ENCODE data around the gene AGAP1.
A peak's percentile ranks its signal among the peaks of the same experiment; 100 is the strongest.

The AGAP1 gene

DNA sequence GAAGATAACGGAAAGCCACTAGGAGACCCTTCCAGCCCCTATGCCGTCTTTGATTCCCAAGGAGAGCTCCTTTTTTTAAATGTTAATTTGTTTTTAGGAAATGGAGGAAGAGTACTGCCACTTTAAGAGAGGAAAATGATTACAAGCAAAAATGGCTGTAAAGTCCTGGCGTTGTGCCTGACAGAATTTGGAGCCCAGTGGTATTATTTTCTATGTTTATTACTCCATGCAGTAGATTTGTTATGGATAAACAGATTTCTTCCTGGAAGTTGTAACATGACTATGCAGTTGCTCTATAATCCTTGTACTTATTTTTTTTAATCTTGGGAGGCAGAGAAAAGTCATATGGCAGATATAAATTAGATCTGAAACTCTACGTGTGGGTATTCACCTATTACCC is 533.0 kb downstream of the AGAP1 start:
- DNase-seq: no peak

DNA sequence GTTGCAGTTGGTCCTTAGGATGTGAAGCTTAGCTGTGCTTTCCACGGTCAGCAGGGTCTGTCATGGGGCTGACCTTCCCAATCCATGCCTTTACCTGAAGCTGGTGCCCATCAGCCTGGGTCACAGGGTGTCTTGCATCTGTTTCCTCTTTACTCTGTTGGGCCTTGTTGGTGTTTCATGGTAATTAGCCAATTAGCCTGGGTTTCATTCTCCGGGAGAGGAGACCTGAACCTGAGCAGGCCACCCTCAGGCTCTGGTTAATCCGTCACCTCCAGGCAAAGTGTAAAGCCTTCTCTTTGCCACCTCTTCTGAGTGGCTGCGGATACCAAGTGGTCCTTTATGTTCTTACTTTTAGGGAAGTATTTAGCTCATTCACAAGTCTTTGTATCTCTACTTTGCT is 534.2 kb downstream of the AGAP1 start:
- DNase-seq: no peak

DNA sequence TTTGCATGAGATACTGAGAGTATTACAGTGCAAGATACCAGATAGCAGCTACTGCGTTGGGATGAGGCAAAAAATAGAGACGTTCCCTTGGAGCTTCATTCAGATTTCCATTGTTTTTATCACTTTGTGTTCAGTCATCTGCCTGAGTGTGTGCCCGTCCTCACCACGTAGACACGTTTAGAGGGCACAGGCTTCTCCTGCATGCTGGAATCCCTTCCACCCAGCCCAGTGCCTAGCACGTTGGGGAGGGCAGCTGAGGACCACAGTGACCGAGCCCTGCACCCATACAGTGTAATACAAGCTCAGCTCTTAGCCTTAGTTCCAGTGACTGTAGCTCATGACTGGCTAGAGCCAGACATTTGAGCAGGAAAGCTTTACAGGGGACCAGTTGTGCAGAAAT is 539.6 kb downstream of the AGAP1 start:
- DNase-seq: no peak

DNA sequence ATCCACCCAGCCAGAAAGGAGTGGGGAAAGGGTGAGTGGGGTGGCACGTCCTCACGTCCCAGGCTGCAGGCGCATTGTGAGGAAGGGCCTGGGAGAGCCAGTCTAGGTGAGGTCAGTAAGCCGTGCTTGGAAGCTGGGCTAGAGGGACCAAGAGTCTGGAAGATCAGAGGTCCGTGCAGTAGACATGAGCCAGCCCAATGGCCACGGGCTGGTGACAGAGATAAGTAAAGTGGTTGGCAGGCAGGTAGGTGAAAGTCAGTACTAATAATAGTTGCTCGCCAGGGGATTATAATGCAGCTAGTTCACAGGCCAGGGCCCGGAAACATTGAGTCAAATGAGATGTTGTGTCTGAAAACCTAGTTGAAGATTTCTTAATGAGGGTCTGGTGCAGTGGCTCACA is 541.1 kb downstream of the AGAP1 start:
- DNase-seq: no peak

DNA sequence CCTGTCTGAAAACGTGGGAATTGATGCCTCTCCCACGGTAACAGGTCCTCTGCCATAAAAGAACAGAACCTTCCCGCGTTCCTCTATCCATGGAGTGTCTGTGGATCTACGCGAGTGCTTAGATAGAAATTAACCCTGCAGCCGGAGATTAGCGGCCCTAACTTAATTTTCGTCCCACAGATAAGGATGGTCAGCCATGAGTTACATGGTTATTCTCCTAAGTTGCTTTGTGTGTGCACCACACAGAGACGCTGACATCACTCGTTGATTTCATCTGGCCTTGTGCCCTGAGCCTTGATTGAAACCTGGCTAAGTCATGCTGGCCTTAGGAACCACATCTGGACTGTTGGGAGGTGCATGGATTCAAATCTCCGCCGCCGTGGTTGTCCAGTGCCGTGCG is 542.2 kb downstream of the AGAP1 start:
- DNase-seq: no peak

DNA sequence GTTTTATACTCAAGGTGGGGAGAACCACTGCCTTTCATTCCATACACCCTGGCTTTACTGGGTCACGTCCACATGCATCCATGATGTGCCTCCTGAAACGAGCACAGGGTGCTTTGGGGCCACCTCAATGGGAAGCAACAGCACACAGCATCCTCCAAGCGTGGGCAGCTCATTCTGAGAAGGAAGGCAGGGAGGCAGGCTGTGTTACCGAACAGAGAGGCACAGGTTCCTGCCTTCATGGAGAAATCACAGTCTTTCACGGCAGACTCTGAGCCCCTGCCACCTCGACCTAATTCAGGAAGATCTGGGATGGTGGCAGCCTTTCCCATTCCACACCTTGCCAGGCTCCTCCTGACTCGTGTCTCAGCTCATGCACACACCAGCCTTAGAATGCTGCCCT is 544.3 kb downstream of the AGAP1 start:
- no peak for DNase-seq

DNA sequence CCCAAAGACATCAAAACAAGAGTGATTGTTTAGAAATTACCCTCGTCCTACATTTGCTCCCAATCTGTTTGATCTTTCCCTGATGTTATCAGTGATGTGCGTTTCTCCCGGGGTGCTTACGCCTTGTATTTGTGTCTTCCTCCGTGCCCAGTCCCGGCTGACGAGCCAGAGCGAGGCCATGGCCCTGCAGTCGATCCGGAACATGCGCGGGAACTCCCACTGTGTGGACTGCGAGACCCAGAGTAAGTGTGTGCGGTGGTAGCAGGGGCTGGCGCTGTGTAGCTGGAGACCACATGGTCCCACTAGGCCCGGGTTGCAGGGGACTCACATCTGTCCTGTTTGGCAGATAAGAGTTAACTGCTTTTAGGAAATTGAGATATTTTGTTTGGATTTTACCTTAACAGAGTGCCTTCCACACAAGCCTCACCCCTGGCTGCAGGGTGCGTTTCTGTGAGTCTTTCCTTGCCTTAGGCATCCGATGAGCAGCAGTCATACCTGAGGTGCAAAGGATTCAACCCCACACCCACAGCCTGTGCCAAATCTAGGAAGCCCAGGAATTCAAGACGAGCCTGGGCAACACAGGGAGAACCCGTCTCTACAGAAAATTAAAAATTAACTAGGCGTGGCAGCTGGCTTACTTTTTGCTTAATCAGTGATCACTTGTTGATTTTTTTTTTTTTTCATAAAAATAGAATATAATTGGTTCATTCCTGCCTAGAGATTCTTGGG is 546.9 kb downstream of the AGAP1 start:
- no peak for DNase-seq

DNA sequence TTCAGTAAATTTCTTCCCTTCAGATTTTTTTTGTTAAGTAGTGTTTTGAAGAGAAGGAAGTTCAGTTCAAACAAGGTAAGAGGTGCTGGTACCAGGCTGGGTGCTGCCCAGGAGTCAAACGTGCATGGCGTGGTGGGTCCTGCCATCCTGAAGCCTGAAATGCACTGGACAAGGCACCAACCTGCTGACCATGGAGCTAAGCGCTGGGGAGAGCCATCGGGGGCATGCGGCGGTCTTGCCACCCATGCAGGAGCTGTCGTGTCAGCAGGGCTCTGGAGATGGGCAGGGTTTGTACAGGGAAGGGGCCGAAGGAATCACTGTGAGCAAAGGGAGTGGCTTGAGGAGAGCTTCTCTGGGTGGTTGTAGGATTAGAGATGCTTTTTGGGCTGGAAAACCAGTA is 547.8 kb downstream of the AGAP1 start:
- no peak for DNase-seq

DNA sequence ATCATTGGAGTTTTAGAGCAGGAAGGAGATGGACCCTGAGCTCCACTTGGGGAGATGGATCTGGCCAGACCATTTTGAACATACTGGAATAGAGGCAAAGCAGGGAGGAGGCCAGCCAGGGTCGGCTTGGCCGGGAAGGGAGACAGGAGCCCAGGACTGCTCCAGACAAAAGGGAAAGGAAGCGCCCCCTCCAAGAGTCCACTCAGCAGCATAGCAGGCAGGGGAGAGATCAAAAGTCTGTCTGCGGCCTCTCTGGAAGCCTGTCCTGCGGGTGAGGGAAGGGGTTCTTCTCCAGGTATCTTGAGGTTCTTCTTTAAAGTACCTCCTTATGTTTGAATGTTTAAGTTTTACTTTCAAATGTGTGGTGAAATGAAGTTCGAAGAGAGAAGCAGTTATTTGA is 548.2 kb downstream of the AGAP1 start:
- DNase-seq: no peak

DNA sequence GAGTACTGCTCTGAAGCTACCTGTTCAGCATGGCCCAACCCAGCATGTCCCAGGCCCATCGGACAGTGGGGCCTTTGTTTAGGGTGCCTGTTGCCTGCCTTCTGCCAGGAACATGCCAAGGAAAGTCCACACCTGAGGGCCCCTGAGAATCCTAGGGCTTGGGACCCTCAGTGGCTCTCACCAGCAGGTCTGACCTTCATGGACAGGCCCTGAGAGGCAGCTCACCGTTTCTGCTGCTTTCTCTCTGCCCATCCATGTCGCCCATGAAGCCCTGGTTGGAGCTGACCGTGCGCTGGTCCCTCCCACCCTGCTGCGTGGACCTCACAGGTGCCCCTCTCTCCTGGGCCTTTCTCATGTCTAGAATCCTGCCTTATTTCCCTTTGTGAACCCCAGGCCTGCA is 550.3 kb downstream of the AGAP1 start:
- DNase-seq: no peak

DNA sequence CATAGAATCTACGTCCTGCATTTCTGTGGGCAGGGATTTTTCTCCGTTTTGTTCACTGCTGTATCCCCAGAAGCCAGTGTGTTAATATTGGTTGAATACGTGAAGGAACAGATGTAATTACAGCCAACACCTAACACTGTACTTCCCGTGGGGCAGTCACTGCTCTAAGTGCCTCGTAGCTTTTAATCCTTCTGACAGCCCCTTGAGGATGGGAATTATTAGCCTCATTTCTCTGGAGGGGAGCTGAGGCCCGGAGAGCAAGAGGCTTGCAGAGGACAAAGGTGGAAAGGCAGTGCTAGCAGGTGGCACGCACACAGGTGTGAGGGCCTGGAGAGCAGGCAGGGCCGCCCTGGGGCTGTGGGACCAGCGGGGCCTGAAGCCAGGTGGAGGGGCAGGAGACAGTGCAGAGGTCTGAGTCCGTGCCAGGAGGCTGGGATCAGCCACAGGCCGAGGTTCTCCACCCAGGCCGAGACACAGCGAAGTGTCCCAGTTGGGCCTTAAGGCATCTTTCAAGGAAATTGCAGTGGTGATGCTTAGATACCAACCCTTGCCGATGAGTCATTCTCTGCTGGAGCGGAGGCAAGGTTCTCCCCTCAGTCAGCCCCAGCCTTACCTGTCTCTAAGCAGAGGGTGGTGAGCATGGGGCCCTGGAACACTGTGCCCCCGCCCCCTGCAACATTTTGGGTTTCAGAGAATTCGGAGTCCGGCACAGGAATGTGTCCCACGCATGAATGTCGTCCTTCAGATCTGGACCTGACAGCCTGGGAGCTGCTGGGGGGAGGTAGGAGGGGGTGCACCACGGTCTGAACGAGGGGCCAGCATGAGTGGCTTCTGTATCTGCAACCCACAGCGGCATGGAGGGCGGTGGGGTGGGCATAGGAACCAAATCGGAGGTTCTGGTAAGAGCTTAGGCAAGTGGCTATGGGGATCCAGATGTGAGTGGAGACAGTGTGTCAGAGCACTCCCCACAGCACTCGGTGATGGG is 551.7 kb downstream of the AGAP1 start:
- no peak for DNase-seq

DNA sequence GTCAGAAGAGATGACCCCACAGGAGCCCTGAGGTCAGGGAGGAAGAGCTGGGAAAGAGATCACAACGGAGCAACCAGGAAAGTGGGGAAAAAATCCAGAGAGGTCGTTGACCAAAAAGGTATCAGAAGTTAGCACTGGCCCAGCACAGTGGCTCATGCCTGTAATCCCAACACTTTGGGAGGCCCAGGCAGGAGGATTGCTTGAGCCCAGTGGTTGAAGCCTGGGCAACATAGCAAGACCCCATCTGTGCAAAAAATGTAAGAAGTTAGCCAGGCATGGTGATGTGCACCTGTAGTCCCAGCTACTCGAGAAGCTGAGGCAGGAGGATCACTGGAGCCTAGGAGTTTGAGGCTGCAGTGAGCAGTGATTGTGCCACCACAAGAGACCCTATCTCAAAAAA is 552.9 kb downstream of the AGAP1 start:
- DNase-seq: no peak

DNA sequence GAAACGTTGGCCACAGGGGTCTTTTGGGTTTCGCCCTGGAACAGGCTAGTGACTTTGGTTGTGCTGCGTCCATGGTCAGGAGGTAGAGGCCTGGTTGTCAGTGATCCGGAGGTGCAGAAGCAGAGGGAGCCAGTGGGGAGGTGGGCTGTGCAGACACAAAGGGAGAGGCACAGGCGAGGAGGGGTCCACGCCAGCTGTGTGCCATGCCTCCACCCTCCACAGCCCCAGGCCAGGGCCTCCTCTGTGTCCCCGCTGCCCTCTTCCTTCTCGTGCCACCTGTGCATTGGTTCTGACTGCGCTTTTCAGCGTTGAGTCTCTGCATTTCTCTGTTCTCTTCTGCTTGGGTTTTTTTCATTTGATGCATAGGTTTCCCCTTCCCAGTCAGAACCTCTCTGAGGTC is 553.3 kb downstream of the AGAP1 start:
- DNase-seq: no peak

DNA sequence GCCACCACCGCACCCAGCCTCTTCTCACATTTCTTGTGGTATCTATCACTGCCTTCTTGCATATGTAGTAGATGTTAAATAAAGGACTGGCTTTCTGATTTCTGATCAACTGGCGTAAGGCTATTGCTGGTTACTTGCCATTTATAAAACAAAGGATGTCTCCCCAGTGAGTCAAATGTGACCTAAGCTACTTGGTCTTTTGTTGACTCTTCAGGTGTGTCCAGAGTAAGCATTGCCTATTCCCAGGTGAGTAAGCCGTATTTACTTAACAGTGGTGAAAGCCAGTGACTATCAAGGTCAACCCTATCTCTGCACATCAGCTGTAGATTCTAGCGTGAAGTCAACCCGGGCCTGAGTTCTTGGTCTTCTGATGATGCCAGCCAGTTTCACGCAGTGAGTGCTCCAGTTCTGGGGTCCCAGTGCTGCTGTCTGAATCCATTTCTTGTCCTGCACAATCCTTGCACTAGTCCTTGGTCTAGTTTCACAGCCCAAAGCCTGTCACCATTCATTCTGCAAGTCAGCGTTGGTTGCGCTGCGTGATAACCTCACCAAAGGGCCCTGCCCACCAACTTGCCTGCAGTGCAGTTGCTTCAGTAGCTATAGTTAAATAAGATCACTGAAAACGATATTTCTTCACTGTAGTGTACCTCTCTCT is 554.2 kb downstream of the AGAP1 start:
- DNase-seq: no peak

DNA sequence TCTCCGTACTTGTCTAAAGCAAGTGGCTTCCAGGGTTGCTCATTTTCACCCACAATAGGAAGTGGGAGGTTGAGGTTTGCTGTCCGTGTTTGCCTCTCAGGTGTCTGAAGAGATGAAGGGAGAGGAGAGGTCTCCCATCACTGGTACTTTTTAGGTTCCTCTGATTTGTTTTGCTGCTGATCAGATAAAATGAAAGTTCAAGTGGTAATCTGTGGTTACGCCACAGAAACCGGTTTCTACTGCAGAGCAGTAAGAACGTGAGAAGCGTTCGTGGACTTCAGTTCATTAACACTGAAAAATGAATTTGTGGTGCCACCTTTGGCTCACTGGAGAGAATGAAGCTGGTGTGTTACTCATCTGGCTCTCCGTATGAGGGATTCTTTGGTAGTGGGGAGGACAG is 556.1 kb downstream of the AGAP1 start:
- no peak for DNase-seq

DNA sequence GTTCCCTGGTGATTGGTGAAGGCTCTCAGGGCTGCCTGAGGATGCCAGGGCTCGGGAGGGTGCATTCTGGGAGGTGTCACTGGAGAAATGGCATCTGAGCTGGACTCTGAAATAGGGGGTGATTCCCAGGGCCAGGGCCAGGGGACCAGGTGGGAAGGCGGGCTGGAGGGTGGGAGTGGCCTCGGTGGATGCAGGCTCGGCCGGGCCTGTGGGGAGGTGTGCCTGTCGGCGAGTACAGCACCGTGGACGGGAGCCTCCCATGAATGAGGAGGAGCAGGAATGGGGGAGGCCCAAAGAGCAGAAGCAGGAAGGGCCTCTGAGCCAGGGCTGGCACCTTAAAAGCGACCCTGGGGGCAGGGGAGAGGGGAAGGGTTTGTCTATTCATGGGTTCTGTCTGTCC is 557.5 kb downstream of the AGAP1 start:
- DNase-seq: no peak

DNA sequence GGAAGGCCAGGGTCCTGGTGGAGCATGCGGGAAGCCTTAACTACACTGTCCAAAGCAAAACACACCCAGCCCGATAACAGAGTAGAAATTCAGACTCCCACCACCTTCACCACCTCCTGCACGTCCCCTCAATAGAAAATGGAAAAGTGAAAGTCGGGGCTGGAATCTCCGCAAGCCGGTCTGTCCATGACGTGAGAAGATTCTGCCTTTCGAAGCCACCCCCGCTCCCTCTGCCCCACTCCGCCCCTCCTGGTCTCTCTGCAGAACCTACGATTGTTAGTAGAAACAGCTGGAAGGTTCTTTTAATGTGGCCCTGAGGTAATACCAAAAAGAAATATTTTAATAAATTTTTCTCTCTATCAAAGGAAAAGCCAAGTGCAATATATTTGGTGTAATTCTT is 558.0 kb downstream of the AGAP1 start:
- no peak for DNase-seq

DNA sequence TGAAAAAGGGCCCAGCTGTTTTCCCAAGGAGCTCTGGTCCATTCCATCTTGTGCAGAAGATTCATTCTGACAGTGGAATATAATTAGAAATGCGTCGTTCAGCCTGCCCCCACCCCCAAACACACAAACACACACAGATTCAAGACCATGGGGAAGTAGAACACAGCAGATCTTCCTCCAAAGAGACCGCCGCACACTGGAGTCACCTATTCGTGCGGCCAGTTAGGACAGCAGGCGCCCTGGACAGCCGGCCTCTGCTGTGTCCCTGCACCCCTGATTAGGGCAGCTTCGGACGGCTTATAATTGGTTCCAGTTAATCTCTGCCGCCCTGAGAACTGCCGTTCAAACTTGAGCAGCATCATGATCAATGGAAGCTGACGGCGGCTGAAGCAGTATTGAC is 558.4 kb downstream of the AGAP1 start:
- no peak for DNase-seq

DNA sequence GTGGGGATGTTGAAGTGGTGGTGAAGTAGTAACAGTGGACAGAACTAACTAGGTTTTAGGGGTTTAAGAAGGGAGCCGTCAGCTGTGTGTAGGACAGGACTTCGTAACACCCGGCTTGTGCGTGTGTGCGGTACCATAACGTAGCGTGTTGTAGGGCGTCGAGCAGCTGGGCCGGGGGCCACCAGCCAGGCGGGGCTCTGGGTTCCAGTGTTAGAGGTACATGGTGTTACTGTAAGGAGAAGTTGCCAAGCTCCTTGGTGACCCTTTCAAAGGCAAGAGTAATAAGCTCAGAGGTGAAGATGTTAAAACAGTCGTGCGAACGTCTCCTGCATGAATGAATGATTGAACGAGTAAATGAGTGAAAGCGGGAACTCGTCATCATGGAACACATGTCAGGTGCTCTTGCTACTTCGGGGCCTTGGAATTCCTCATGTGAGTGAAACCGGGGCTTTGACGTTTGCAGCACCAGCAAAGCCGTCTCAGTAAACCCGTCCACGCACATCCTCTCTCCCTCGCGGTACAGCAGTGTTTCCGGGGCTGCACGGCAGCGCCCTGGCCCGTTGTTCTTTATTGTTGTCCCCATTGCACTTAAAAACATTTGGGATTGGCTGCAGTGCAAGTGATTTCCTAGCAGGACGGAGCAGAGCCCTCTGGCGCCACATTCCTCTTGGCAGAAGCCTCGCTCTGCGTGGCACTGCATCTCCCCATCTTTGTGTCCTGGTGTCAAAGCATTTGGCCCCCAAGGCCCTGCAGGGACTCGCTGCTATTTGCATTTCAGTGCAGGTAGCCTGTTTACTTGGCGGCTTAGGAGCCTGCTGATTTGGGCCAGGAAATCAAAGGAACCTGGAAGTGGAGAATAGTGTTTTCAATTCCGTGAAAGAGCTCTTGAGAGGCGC is 559.3 kb downstream of the AGAP1 start:
- DNase-seq: no peak

DNA sequence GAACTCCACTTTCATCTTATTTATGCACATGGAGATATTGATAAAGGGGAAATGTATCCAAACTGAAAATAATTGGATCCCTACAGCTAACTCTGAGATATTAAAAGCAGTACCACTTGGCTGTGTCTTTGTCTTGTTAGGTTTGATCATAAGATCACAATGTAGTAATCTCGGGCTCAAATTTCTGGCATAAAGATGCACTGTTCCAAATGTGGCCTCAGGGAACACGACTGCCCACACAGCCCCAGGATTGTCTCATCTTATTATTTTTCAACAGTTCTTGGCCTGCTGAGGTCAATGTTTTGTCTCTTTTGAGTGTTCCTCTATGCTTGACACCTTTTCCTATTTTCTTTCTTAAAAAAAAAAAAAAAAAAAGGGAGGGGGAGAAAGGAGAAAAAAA is 560.3 kb downstream of the AGAP1 start:
- DNase-seq: no peak

DNA sequence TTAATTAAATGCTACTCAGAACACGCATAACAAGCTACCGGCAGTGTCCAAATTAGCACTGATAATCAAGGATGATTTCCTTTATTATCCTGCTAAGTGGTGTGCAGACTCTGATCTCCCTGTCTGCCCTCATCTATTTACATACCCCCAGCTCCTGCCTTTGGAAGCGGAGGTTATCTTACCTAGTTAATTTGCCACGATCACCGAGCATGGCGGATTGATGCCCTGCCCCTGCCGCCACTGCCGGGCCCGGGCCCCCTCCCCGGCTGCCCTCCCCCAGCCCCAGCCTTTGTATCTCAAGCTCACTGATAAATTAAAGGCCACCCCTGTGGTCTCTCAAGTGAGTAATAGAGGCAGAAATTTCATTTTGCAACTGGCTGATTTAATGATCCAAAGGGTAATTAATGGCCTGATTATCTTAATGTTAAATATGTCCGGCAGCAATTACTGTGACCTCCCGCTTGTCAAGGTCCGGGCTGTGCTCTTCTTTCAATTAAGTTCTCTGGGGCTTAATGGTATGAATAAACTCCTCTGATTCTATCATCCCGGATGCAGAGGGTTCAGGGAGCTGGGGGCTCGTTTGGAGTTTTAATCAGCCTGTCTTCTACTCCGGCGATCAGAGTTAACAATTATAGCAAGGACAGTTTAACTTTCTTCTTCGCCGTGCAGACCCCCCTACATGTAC is 560.9 kb downstream of the AGAP1 start:
- DNase-seq: peak; percentile 55

DNA sequence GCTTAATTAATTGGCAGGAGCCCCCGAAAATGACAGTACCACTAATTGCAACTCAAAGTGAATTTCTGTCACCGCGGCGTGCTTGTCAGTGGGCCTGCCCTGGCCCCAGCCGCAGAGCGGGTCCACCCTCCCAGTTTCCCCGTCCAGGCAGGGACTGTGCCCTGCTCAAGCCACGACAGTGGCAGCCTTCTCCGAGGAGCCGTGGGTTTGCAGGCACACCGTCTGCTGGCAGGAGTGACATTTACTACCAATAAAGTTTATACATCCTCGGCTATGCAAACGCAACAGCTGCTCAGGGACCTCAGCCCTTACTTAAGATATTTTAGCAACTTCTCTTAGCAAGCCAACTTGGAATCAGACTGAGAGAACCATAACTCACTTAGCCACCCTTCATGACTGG is 561.6 kb downstream of the AGAP1 start:
- no peak for DNase-seq
